GM18907 (cell line): ENCODE measurements around the gene OR2F2.

Experiments used
- ATAC-seq: cut with Tn5 transposase; IDR thresholded peaks from one replicate; pipeline ENCODE4 v1.9.1; 2021; ENCODE audit warnings: mild to moderate bottlenecking, moderate library complexity; ENCODE audit not compliant: unreplicated experiment

OR2F2 gene

GRCh38 chr7:143934526-143935325 is at the start of gene OR2F2:
TSS of gene OR2F2 (plus strand) at chr7:143935233. CDS start at chr7:143935233, 0 bp downstream.
- ATAC-seq, result no peak

- peak; percentile 38 for ATAC-seq
Observed at GRCh38 chr7:143885951-143886350, 49.1 kb upstream of the OR2F2 start.

- no peak for ATAC-seq
Observed at GRCh38 chr7:143886826-143887477, 48.1 kb upstream of the OR2F2 start.

GRCh38 chr7:143889068-143889467 is 46.0 kb upstream of the OR2F2 start:
- no peak for ATAC-seq

- ATAC-seq, result no peak
Observed at GRCh38 chr7:143890558-143890957, 44.5 kb upstream of the OR2F2 start.

- ATAC-seq, result no peak
Observed at GRCh38 chr7:143891457-143891856, 43.6 kb upstream of the OR2F2 start.

- peak; percentile 100 for ATAC-seq
Observed at GRCh38 chr7:143892527-143893300, 42.3 kb upstream of the OR2F2 start.

GRCh38 chr7:143896667-143897066 is 38.4 kb upstream of the OR2F2 start:
- no peak for ATAC-seq

- no peak for ATAC-seq
Observed at GRCh38 chr7:143898810-143899209, 36.2 kb upstream of the OR2F2 start.

GRCh38 chr7:143900230-143900766 is 34.7 kb upstream of the OR2F2 start:
- ATAC-seq, result no peak

- no peak for ATAC-seq
Observed at GRCh38 chr7:143901332-143901667, 33.7 kb upstream of the OR2F2 start.

- ATAC-seq, result peak; percentile 95
Observed at GRCh38 chr7:143901668-143902331, 33.2 kb upstream of the OR2F2 start, which contains the start of gene TCAF1. TSS of gene TCAF1 (minus strand) at chr7:143902176. CDS start at chr7:143876608, 25,568 bp downstream.

GRCh38 chr7:143902332-143902899 is 32.6 kb upstream of the OR2F2 start:
- ATAC-seq, result no peak

GRCh38 chr7:143905509-143905908 is 29.5 kb upstream of the OR2F2 start:
- no peak for ATAC-seq

GRCh38 chr7:143906151-143906550 is 28.9 kb upstream of the OR2F2 start:
- ATAC-seq, result no peak

- ATAC-seq, result no peak
Observed at GRCh38 chr7:143906895-143907294, 28.1 kb upstream of the OR2F2 start.

- ATAC-seq, result no peak
Observed at GRCh38 chr7:143908120-143908519, 26.9 kb upstream of the OR2F2 start.

- ATAC-seq, result no peak
Observed at GRCh38 chr7:143909863-143910262, 25.2 kb upstream of the OR2F2 start.

GRCh38 chr7:143910473-143911248 is 24.4 kb upstream of the OR2F2 start:
- no peak for ATAC-seq
